ENCODE measurements around the gene SAMD10. TPM values are rescaled to one million over a fixed set of nuclear protein-coding genes. Genes with fewer than 3 reads are reported as not detected.

The SAMD10 gene
- total RNA-seq (10 to 100 TPM; 10.2 to 37.8 (median 22.7) TPM), polyA plus RNA-seq (10 to 100 TPM; 11.5 to 14.2 TPM), total RNA-seq (21.4 reads per million, percentile 52 among the genes with 10 or more reads in this experiment)

GRCh38 chr20:63979557-63980316, at the start of gene SAMD10:
Gene SAMD10, minus strand, starts transcription at chr20:63979642. Its CDS starts 175 bp downstream, at chr20:63979467.
- H3K4me1 ChIP-seq (ENCODE audit: control insufficient read depth in 2 of 2, insufficient read depth in 2 of 2, low read length in 2 of 2): peaks cover 34 to 47% of the 10 kb centered on the region in 2 donors
- DNase-seq: peak; percentile 42 to 83 (median 65)

GRCh38 chr20:64027981-64028685, 48.7 kb upstream of the SAMD10 start:
- Mint-ChIP-seq H3K36me3 (peaks cover 0 to 59% (median 15%) of the 10 kb centered on the region in 5 donors), H3K27me3 (no peaks in the 10 kb centered on the region), H3K4me1 (peaks cover 0 to 5% (median 0%) of the 10 kb centered on the region in 7 donors), H3K9me3 (no peaks in the 10 kb centered on the region), H3K4me3 (no peak overlapping the region), H3K27ac (peak overlapping the region in 1 of 9 donors; percentile 55)
- DNase-seq (no peak), ATAC-seq (no peak)
- intact Hi-C loops (cut with micrococcal nuclease): no loop called here
- POLR2A ChIA-PET: interaction anchor here (1.0 to 2.1 kb wide), 2 partner anchors 8 to 85 kb away, joined by 3 to 6 read pairs; no protein-coding TSS in a partner anchor
- Histone ChIP-seq H3K9me3 (ENCODE audit: control insufficient read depth in 2 of 3, low read length in 3 of 3) (no peaks in the 10 kb centered on the region), H3K27ac (ENCODE audit: low read depth, low read length) (no peak overlapping the region), H3K27me3 (ENCODE audit: control insufficient read depth in 2 of 2, insufficient read depth in 2 of 2, low read length in 2 of 2) (no peaks in the 10 kb centered on the region), H3K36me3 (ENCODE audit: control insufficient read depth in 2 of 3, insufficient read depth in 3 of 3, low read length in 3 of 3) (peaks cover 55 to 98% (median 70%) of the 10 kb centered on the region in 3 experiments), H3K4me1 (ENCODE audit: control insufficient read depth in 2 of 2, insufficient read depth in 2 of 2, low read length in 2 of 2) (no peaks in the 10 kb centered on the region), H3K4me3 (ENCODE audit: low read length) (no peak overlapping the region)
- CTCF ChIA-PET: interaction anchor here (1.0 kb wide), 1 partner anchor 10 kb away, joined by 3 read pairs; no protein-coding TSS in a partner anchor

More at GRCh38 chr20:63979557-63980316, at the start of gene SAMD10:
- Histone ChIP-seq H3K27ac (ENCODE audit: low read depth, low read length) (peak within 1 kb of the TSS; percentile 95), H3K4me3 (ENCODE audit: low read length) (peak within 1 kb of the TSS; percentile 78), H3K36me3 (ENCODE audit: control insufficient read depth in 2 of 3, insufficient read depth in 3 of 3, low read length in 3 of 3) (peaks cover 4 to 32% (median 8%) of the 10 kb centered on the region in 3 experiments), H3K9me3 (ENCODE audit: control insufficient read depth in 2 of 3, low read length in 3 of 3) (no peaks in the 10 kb centered on the region), H3K27me3 (ENCODE audit: control insufficient read depth in 2 of 2, insufficient read depth in 2 of 2, low read length in 2 of 2) (no peaks in the 10 kb centered on the region)
- Mint-ChIP-seq H3K27ac (peak within 1 kb of the TSS; percentile 87 to 99 (median 96)), H3K9me3 (peaks cover 0 to 5% (median 0%) of the 10 kb centered on the region in 11 donors), H3K4me3 (peak within 1 kb of the TSS; percentile 88 to 97 (median 95)), H3K4me1 (peaks cover 60 to 75% (median 69%) of the 10 kb centered on the region in 7 donors), H3K36me3 (peaks cover 4 to 30% (median 18%) of the 10 kb centered on the region in 5 donors), H3K27me3 (no peaks in the 10 kb centered on the region)
- ChIA-PET CTCF (interaction anchor here (0.7 to 2.3 kb wide), 13 partner anchors 11 to 190 kb away, joined by 3 to 27 read pairs (median 4); no protein-coding TSS in a partner anchor), POLR2A (interaction anchor here (0.6 to 2.5 kb wide), 25 partner anchors 12 to 1855 kb away, joined by 3 to 37 read pairs (median 4); partner anchors contain the start of genes DNAJC5, LIME1, OPRL1 and PPDPF)
- intact Hi-C loops (cut with micrococcal nuclease): loop anchor here (1.0 to 5.0 kb wide), 12 partner anchors 23 to 459 kb away; partner anchors contain the start of genes LIME1 (in 1 of the 2), PPDPF (in 1 of the 2), SLC2A4RG (in 1 of the 2) and UCKL1 (in 1 of the 2)
- peak; percentile 40 for ATAC-seq

- CTCF ChIA-PET: no interaction called here
- no peak overlapping the region for H3K27ac ChIP-seq (ENCODE audit: low read depth, low read length)
- ATAC-seq: no peak
- peaks cover 0 to 75% (median 29%) of the 10 kb centered on the region in 5 donors for H3K36me3 Mint-ChIP-seq
- no peak overlapping the region for H3K27ac Mint-ChIP-seq
- POLR2A ChIA-PET: interaction anchor here (1.0 kb wide), 1 partner anchor 13 kb away, joined by 3 read pairs; no protein-coding TSS in a partner anchor
- DNase-seq: no peak
- H3K36me3 ChIP-seq (ENCODE audit: control insufficient read depth in 2 of 3, insufficient read depth in 3 of 3, low read length in 3 of 3): peaks cover 62 to 100% (median 68%) of the 10 kb centered on the region in 3 experiments
- no peak overlapping the region for H3K4me3 ChIP-seq (ENCODE audit: low read length)
- no peaks in the 10 kb centered on the region for H3K27me3 Mint-ChIP-seq
- H3K9me3 ChIP-seq (ENCODE audit: control insufficient read depth in 2 of 3, low read length in 3 of 3): no peaks in the 10 kb centered on the region
- intact Hi-C loops (cut with micrococcal nuclease): no loop called here
- H3K4me1 ChIP-seq (ENCODE audit: control insufficient read depth in 2 of 2, insufficient read depth in 2 of 2, low read length in 2 of 2): no peaks in the 10 kb centered on the region
- H3K27me3 ChIP-seq (ENCODE audit: control insufficient read depth in 2 of 2, insufficient read depth in 2 of 2, low read length in 2 of 2): no peaks in the 10 kb centered on the region
- H3K4me1 Mint-ChIP-seq: peaks cover 0 to 9% (median 0%) of the 10 kb centered on the region in 7 donors
- H3K4me3 Mint-ChIP-seq: peak overlapping the region in 1 of 10 donors; percentile 21
- H3K9me3 Mint-ChIP-seq: no peaks in the 10 kb centered on the region
These were observed 46.5 kb upstream of the SAMD10 start for GRCh38 chr20:64025826-64026412.

DNA sequence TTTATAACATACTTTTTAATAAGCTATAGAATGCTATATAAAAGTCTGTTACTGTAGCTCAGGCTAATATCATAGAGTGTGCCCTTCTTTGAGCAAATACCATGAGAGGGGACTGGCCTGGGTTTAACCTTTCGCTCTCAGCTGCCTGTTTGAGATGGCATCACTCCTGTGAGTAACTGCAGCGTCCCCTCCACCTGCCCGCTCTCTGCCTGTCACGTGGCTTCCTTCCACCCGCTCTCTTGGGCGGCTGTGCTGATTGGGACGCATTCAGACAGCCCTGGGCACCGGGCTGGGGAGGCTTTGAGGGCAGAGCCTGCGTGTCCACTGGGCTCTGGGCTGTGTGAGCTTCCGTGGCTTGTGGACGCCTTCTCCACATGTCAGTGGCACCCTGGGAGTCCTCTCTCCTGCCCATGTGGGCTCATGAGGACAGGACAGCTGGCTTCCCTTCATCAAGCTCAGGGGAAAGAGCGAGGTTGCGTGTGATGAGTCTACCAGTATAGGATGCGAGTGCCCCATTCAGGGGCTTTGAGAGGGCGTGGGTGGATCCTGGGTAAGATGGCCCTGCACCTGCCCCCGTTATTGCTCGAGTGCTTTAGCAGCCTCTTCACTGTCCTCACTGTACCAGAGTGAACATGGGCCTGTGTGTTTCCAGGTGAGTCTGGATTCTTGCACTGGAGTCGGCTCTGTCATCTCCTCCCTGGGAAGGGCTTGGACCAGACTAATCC, 45.8 kb upstream of the SAMD10 start:
- POLR2A ChIA-PET: interaction anchor here (0.8 kb wide), 1 partner anchor 9 kb away, joined by 3 read pairs; no protein-coding TSS in a partner anchor
- no peaks in the 10 kb centered on the region for H3K9me3 ChIP-seq (ENCODE audit: control insufficient read depth in 2 of 3, low read length in 3 of 3)
- no peak overlapping the region for H3K27ac ChIP-seq (ENCODE audit: low read depth, low read length)
- no peaks in the 10 kb centered on the region for H3K27me3 ChIP-seq (ENCODE audit: control insufficient read depth in 2 of 2, insufficient read depth in 2 of 2, low read length in 2 of 2)
- Mint-ChIP-seq H3K4me3 (peak overlapping the region in 1 of 10 donors; percentile 21), H3K27ac (peak overlapping the region in 1 of 9 donors; percentile 46), H3K27me3 (no peaks in the 10 kb centered on the region), H3K36me3 (peaks cover 0 to 72% (median 29%) of the 10 kb centered on the region in 5 donors), H3K9me3 (no peaks in the 10 kb centered on the region), H3K4me1 (peaks cover 0 to 6% (median 0%) of the 10 kb centered on the region in 7 donors)
- H3K36me3 ChIP-seq (ENCODE audit: control insufficient read depth in 2 of 3, insufficient read depth in 3 of 3, low read length in 3 of 3): peaks cover 57 to 98% (median 64%) of the 10 kb centered on the region in 3 experiments
- intact Hi-C loops (cut with micrococcal nuclease): no loop called here
- ATAC-seq (no peak), DNase-seq (no peak)
- no peak overlapping the region for H3K4me3 ChIP-seq (ENCODE audit: low read length)
- CTCF ChIA-PET: no interaction called here
- no peaks in the 10 kb centered on the region for H3K4me1 ChIP-seq (ENCODE audit: control insufficient read depth in 2 of 2, insufficient read depth in 2 of 2, low read length in 2 of 2)

GRCh38 chr20:64024141-64024990, 44.9 kb upstream of the SAMD10 start:
- no peaks in the 10 kb centered on the region for H3K27me3 ChIP-seq (ENCODE audit: control insufficient read depth in 2 of 2, insufficient read depth in 2 of 2, low read length in 2 of 2)
- H3K4me1 Mint-ChIP-seq: peaks cover 0 to 12% (median 3%) of the 10 kb centered on the region in 7 donors
- DNase-seq (no peak), ATAC-seq (no peak)
- intact Hi-C loops (cut with micrococcal nuclease): no loop called here
- H3K4me3 Mint-ChIP-seq: no peak overlapping the region
- H3K9me3 ChIP-seq (ENCODE audit: control insufficient read depth in 2 of 3, low read length in 3 of 3): no peaks in the 10 kb centered on the region
- H3K36me3 Mint-ChIP-seq: peaks cover 0 to 70% (median 33%) of the 10 kb centered on the region in 5 donors
- H3K27me3 Mint-ChIP-seq: no peaks in the 10 kb centered on the region
- peak overlapping the region in 1 of 9 donors; percentile 20 for H3K27ac Mint-ChIP-seq
- POLR2A ChIA-PET: interaction anchor here (0.8 to 1.4 kb wide), 2 partner anchors 8 to 10 kb away, joined by 3 to 5 read pairs; no protein-coding TSS in a partner anchor
- H3K4me3 ChIP-seq (ENCODE audit: low read length): no peak overlapping the region
- no peaks in the 10 kb centered on the region for H3K9me3 Mint-ChIP-seq
- H3K27ac ChIP-seq (ENCODE audit: low read depth, low read length): no peak overlapping the region
- no peaks in the 10 kb centered on the region for H3K4me1 ChIP-seq (ENCODE audit: control insufficient read depth in 2 of 2, insufficient read depth in 2 of 2, low read length in 2 of 2)
- CTCF ChIA-PET: no interaction called here
- H3K36me3 ChIP-seq (ENCODE audit: control insufficient read depth in 2 of 3, insufficient read depth in 3 of 3, low read length in 3 of 3): peaks cover 52 to 98% (median 60%) of the 10 kb centered on the region in 3 experiments
